Mesendoderm (in vitro differentiated cells): Measurements from ENCODE around the gene ATRN.

Experiments
- DNase-seq: peaks from one replicate; pipeline ENCODE4 v3.0.0; 2013
- H2AK5ac ChIP-seq: 2 replicates; pipeline ENCODE4 v1.6.1; 2013; ENCODE audit warnings: low read length, inconsistent platforms
- H2BK120ac ChIP-seq: 2 replicates; pipeline ENCODE4 v1.6.1; 2013; ENCODE audit warnings: low read depth, mild to moderate bottlenecking, low read length, moderate library complexity, mixed read lengths
- H2BK15ac ChIP-seq: replicated peaks from 2 replicates; pipeline ENCODE4 v1.6.1; 2013; ENCODE audit warnings: low read depth, mild to moderate bottlenecking, moderate library complexity
- H2BK5ac ChIP-seq: 2 replicates; pipeline ENCODE4 v1.6.1; 2013; ENCODE audit warnings: low read length, inconsistent platforms
- H3K18ac ChIP-seq: 2 replicates; pipeline ENCODE4 v1.6.1; 2013; ENCODE audit warnings: mild to moderate bottlenecking, low read length, mixed read lengths
- H3K23ac ChIP-seq: one replicate; pipeline ENCODE4 v1.6.1; 2013; ENCODE audit warnings: low read length
- H3K27ac ChIP-seq: 2 replicates; pipeline ENCODE4 v1.5.1; 2013; ENCODE audit warnings: low read depth, mild to moderate bottlenecking, inconsistent platforms, low read length, moderate library complexity
- H3K27me3 ChIP-seq: 2 replicates; pipeline ENCODE4 v1.6.1; 2013; ENCODE audit warnings: low read length, control low read depth, mild to moderate bottlenecking, inconsistent platforms; ENCODE audit not compliant: insufficient read depth, poor library complexity
- H3K36me3 ChIP-seq: 2 replicates; pipeline ENCODE4 v1.6.1; 2013; ENCODE audit warnings: low read length, inconsistent platforms; ENCODE audit not compliant: control insufficient read depth, insufficient read depth
- H3K4ac ChIP-seq: one replicate; pipeline ENCODE4 v1.6.1; 2013; ENCODE audit warnings: low read depth, mild to moderate bottlenecking, low read length, moderate library complexity
- H3K4me1 ChIP-seq: 2 replicates; pipeline ENCODE4 v1.6.1; 2013; ENCODE audit warnings: low read depth, low read length, inconsistent platforms; ENCODE audit not compliant: control insufficient read depth
- H3K4me2 ChIP-seq: 2 replicates; pipeline ENCODE4 v1.6.1; 2013; ENCODE audit warnings: low read length
- H3K4me3 ChIP-seq: 2 replicates; pipeline ENCODE4 v1.5.1; 2013; ENCODE audit warnings: mild to moderate bottlenecking, low read length
- H3K56ac ChIP-seq: one replicate; pipeline ENCODE4 v1.6.1; 2013; ENCODE audit warnings: low read length
- H3K79me1 ChIP-seq: 2 replicates; pipeline ENCODE4 v1.6.1; 2013; ENCODE audit warnings: low read length, inconsistent platforms
- H3K79me2 ChIP-seq: 2 replicates; pipeline ENCODE4 v1.6.1; 2013; ENCODE audit warnings: mild to moderate bottlenecking, low read length; ENCODE audit not compliant: control insufficient read depth, insufficient read depth
- H3K9ac ChIP-seq: 2 replicates; pipeline ENCODE4 v1.6.1; 2013; ENCODE audit warnings: low read length, inconsistent platforms
- H4K5ac ChIP-seq: one replicate; pipeline ENCODE4 v1.6.1; 2013; ENCODE audit warnings: low read length
- H4K8ac ChIP-seq: one replicate; pipeline ENCODE4 v1.6.1; 2013; ENCODE audit warnings: low read depth, mild to moderate bottlenecking, control low read depth, low read length, moderate library complexity
- WGBS: extraction: QIAGEN DNeasy Blood & Tissue Kit; methylation state at CpG from one replicate; pipeline ENCODE4 v1.1.7; 2013; ENCODE audit warnings: low lambda C conversion rate, missing lambda C conversion rate; ENCODE audit not compliant: insufficient coverage; ENCODE audit errors: extremely low coverage; 5-methylcytosine and 5-hydroxymethylcytosine counted together

The ATRN gene

DNA sequence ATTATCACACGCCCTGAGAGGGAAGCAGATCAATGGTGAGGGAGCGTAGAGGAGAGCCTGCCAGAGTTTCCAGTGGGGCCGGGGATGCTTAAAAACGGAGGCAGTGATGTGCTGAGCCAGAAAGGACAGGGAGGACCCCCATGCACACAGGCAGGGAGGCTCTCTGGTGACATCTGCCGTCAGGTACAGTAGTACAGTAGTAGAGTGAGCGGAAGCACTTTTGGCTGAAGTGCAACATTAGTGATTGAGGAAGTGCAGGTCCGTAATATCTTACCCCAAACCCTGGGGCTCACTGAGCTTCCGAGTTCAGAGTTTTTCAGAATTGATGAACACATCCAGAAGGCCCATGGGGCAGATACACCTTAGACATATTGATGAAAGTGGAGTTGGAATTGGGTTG lies 150.3 kb downstream of the ATRN start:
- Histone ChIP-seq H3K27me3 (no peaks in the 10 kb centered on the region), H3K79me2 (no peaks in the 10 kb centered on the region), H3K4me3 (no peak overlapping the region), H3K36me3 (no peaks in the 10 kb centered on the region), H2BK5ac (no peak overlapping the region), H3K4me1 (peaks cover 3% of the 10 kb centered on the region), H3K56ac (no peak overlapping the region), H3K9ac (no peak overlapping the region), H4K5ac (no peak overlapping the region), H3K23ac (no peak overlapping the region), H3K4ac (no peak overlapping the region), H4K8ac (no peak overlapping the region), H2AK5ac (no peak overlapping the region), H3K18ac (no peak overlapping the region), H3K27ac (no peak overlapping the region), H2BK120ac (no peak overlapping the region), H3K4me2 (no peak overlapping the region), H2BK15ac (no peak overlapping the region), H3K79me1 (no peaks in the 10 kb centered on the region)
- no CpG with 5 or more reads among the region's 8 CpGs for WGBS
- DNase-seq: peak; percentile 56

DNA sequence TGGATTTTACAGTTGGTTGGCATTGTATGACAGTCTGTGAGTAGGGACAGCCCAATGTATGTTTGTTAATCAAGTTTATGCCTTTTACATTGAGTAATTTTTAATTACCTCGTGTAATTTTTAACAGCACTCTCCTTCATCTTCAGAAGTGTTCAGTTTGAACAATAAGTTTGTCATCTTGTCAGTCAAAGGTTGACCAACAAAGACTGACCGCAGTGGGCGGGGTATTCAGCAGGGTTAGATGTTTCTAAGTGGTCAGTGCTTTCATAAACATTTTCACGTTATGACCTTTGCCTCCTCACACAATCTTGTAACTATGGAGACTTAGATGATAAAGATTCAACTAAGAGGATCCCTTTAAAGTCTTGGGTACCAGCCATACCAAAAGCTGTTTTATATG lies 151.6 kb downstream of the ATRN start:
- Histone ChIP-seq H3K4me2 (no peak overlapping the region), H3K4me3 (no peak overlapping the region), H3K79me1 (no peaks in the 10 kb centered on the region), H2BK5ac (no peak overlapping the region), H2AK5ac (no peak overlapping the region), H3K79me2 (no peaks in the 10 kb centered on the region), H3K27me3 (no peaks in the 10 kb centered on the region), H3K9ac (no peak overlapping the region), H2BK120ac (no peak overlapping the region), H3K23ac (no peak overlapping the region), H3K27ac (no peak overlapping the region), H4K8ac (no peak overlapping the region), H3K18ac (no peak overlapping the region), H3K56ac (no peak overlapping the region), H3K36me3 (no peaks in the 10 kb centered on the region), H3K4me1 (no peaks in the 10 kb centered on the region), H2BK15ac (no peak overlapping the region), H4K5ac (no peak overlapping the region), H3K4ac (no peak overlapping the region)
- no CpG with 5 or more reads among the region's 4 CpGs for WGBS
- no peak for DNase-seq

DNA sequence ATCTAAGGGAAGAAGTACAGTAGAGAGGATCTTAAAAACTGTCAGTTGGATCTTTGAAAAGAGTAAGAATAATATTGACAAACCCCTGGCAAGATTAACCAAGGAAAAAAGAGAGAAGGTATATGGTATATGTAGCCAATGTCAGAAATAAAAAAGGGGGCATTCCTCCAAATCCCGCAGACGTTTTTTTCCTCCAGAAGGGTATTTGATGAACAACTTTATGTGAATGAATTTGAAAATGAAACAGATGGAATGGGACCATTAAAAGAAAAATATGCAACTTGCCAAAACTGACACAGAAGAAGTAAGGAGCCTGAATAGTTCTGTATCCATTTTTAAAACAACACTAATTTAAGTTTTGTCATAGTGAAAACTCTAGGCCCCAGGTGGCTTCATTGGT lies 156.7 kb downstream of the ATRN start:
- no peak overlapping the region for H3K27ac ChIP-seq
- H3K79me1 ChIP-seq: no peaks in the 10 kb centered on the region
- no peak overlapping the region for H3K56ac ChIP-seq
- no peak overlapping the region for H2AK5ac ChIP-seq
- H2BK5ac ChIP-seq: no peak overlapping the region
- H2BK15ac ChIP-seq: no peak overlapping the region
- H3K23ac ChIP-seq: no peak overlapping the region
- H3K79me2 ChIP-seq: no peaks in the 10 kb centered on the region
- H3K9ac ChIP-seq: no peak overlapping the region
- H3K36me3 ChIP-seq: no peaks in the 10 kb centered on the region
- DNase-seq: no peak
- H3K4ac ChIP-seq: no peak overlapping the region
- WGBS: no CpG with 5 or more reads among the region's 2 CpGs
- H3K4me3 ChIP-seq: no peak overlapping the region
- H2BK120ac ChIP-seq: no peak overlapping the region
- H3K4me2 ChIP-seq: no peak overlapping the region
- no peaks in the 10 kb centered on the region for H3K27me3 ChIP-seq
- H4K5ac ChIP-seq: no peak overlapping the region
- H3K18ac ChIP-seq: no peak overlapping the region
- H4K8ac ChIP-seq: no peak overlapping the region
- peaks cover 7% of the 10 kb centered on the region for H3K4me1 ChIP-seq

DNA sequence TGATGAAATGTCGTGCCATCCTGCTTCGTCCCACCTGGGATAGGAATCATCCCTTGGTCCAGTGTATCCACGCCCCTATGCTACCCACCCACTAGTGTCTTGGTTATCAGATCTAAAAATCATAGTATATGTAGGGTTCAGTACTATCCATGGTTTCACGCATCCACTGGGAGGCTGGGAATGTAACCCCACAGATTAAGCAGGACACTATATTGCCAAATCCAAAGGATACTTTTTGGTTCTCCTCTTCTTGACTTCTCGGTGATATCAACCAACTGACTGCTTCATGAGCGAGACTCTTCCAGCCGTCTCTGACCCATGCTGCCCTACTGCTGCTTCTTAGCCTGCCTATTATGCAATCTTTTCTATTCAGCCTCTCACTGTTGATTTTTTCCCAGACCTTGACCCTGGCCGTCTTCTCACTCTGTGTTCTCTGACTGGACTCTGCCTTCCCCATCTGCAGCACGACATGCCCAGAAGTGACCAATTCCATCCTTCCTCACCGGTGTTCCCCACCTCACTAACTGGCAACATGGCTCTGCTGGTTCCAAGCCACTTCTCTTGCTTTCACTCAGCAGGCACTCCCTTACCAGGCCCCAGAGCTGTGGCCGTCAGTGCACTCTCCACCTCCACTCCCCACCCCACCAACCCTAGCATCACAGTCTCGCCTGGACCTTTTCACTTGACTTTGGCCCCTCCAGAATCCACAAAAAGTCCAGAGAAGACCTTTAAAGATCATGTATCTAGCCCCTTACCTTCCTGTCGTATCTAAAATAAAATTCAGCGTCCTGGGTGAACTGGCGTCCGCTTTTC lies 157.9 kb downstream of the ATRN start:
- no peaks in the 10 kb centered on the region for H3K79me2 ChIP-seq
- H3K4me3 ChIP-seq: no peak overlapping the region
- no peak for DNase-seq
- no peak overlapping the region for H3K4ac ChIP-seq
- no peak overlapping the region for H2AK5ac ChIP-seq
- no peak overlapping the region for H2BK15ac ChIP-seq
- no peak overlapping the region for H4K8ac ChIP-seq
- H3K23ac ChIP-seq: no peak overlapping the region
- no peak overlapping the region for H2BK5ac ChIP-seq
- H2BK120ac ChIP-seq: no peak overlapping the region
- no CpG with 5 or more reads among the region's 16 CpGs for WGBS
- H4K5ac ChIP-seq: no peak overlapping the region
- no peak overlapping the region for H3K18ac ChIP-seq
- H3K4me1 ChIP-seq: peaks cover 7% of the 10 kb centered on the region
- no peak overlapping the region for H3K27ac ChIP-seq
- no peak overlapping the region for H3K56ac ChIP-seq
- H3K27me3 ChIP-seq: no peaks in the 10 kb centered on the region
- H3K79me1 ChIP-seq: no peaks in the 10 kb centered on the region
- H3K36me3 ChIP-seq: no peaks in the 10 kb centered on the region
- no peak overlapping the region for H3K9ac ChIP-seq
- H3K4me2 ChIP-seq: no peak overlapping the region

DNA sequence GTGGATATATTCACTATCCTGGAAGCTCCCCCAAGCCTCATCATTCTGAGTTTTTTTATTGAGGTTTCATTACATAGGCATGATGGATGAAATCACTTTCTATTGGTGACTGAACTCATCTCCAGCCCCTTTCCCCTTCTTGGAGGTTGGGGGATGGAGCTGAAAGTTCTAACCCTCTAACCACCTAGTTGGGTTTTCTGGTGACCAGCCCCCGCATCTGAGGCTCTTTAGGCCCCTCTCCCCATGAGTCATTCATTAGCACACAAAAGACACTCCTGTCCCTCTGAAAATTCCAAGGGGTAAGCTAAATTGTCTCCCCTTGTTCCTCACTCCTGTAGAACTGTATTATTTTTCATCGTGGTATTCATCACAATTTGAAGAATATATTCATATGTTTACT lies 159.1 kb downstream of the ATRN start:
- Histone ChIP-seq H4K8ac (no peak overlapping the region), H2AK5ac (no peak overlapping the region), H3K79me2 (no peaks in the 10 kb centered on the region), H2BK15ac (no peak overlapping the region), H3K4ac (no peak overlapping the region), H3K18ac (no peak overlapping the region), H3K4me2 (no peak overlapping the region), H3K27me3 (no peaks in the 10 kb centered on the region), H3K27ac (no peak overlapping the region), H2BK120ac (no peak overlapping the region), H3K56ac (no peak overlapping the region), H3K4me1 (peaks cover 7% of the 10 kb centered on the region), H4K5ac (no peak overlapping the region), H3K23ac (no peak overlapping the region), H2BK5ac (no peak overlapping the region), H3K9ac (no peak overlapping the region), H3K79me1 (no peaks in the 10 kb centered on the region), H3K4me3 (no peak overlapping the region), H3K36me3 (no peaks in the 10 kb centered on the region)
- WGBS: no CpG with 5 or more reads among the region's 2 CpGs
- peak; percentile 74 for DNase-seq

DNA sequence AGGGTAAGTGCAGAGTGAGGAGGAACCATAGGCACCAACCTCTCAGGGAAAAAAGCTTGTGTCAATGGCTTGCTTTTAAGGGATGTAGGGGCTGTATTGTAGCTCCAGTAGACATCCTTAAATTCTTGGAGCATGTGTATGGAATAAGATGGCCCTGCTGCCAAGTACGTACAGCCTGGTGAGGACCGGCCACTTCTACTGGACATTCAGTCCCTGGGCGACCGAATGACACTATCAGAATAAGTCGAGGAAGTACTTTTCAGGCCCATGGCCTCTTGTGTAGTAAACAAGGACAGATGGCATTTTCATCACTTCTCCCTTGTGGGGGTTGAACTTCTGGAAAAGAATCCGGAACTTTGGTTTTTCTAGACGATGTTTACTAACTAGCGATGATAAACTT lies 159.6 kb downstream of the ATRN start:
- Histone ChIP-seq H2BK15ac (no peak overlapping the region), H3K27ac (peak overlapping the region; percentile 6), H3K27me3 (no peaks in the 10 kb centered on the region), H3K4me1 (peaks cover 7% of the 10 kb centered on the region), H4K8ac (no peak overlapping the region), H3K36me3 (no peaks in the 10 kb centered on the region), H4K5ac (no peak overlapping the region), H2BK120ac (no peak overlapping the region), H3K18ac (no peak overlapping the region), H3K79me2 (no peaks in the 10 kb centered on the region), H3K79me1 (no peaks in the 10 kb centered on the region), H2AK5ac (no peak overlapping the region), H3K4ac (no peak overlapping the region), H3K4me3 (no peak overlapping the region), H3K4me2 (no peak overlapping the region), H3K56ac (peak overlapping the region; percentile 44), H2BK5ac (no peak overlapping the region), H3K9ac (no peak overlapping the region), H3K23ac (no peak overlapping the region)
- no peak for DNase-seq
- WGBS: no CpG with 5 or more reads among the region's 8 CpGs
